Fibroblast of the aortic adventitia (primary cell): ENCODE results near the gene C16orf96. TPM values are rescaled to one million over a fixed set of nuclear protein-coding genes. Genes with fewer than 3 reads are reported as not detected.

Experiments
- DNase-seq: peaks from one replicate; pipeline ENCODE4 v3.0.0-alpha.2; 2010; ENCODE audit warnings: low read depth
- H3K4me3 ChIP-seq: 2 replicates; pipeline ENCODE4 v1.5.1; 2011; ENCODE audit warnings: low read depth, mild to moderate bottlenecking, control low read depth, low read length, moderate library complexity
- CTCF ChIP-seq: IDR thresholded peaks from 2 replicates; pipeline ENCODE4 v1.5.1; 2011; ENCODE audit warnings: mild to moderate bottlenecking, low read length, control low read depth, inconsistent platforms; ENCODE audit not compliant: insufficient read depth
- total RNA-seq: library from RNA; depleted of rRNA; stranded (reverse); fragments of >200 nt; gene quantifications from 2 replicates; pipeline ENCODE4 v1.2.3, GENCODE V29; 2012; ENCODE audit warnings: low replicate concordance

C16orf96 gene
- total RNA-seq, 1 donor, result under 0.01 TPM

- no peak for DNase-seq
- no peak overlapping the region for H3K4me3 ChIP-seq
- no peak for TF ChIP-seq CTCF
These were observed 32.8 kb downstream of the C16orf96 start for GRCh38 chr16:4588961-4589360.

GRCh38 chr16:4591191-4591590 lies 35.1 kb downstream of the C16orf96 start:
- no peak overlapping the region for H3K4me3 ChIP-seq
- no peak for TF ChIP-seq CTCF
- no peak for DNase-seq

GRCh38 chr16:4591706-4592470 lies 35.7 kb downstream of the C16orf96 start:
- no peak for TF ChIP-seq CTCF
- no peak for DNase-seq
- no peak overlapping the region for H3K4me3 ChIP-seq

- no peak overlapping the region for H3K4me3 ChIP-seq
- DNase-seq, result no peak
- no peak for TF ChIP-seq CTCF
These were observed 36.9 kb downstream of the C16orf96 start for GRCh38 chr16:4593086-4593485.

GRCh38 chr16:4594433-4595410 lies 38.6 kb downstream of the C16orf96 start:
- no peak for TF ChIP-seq CTCF
- no peak for DNase-seq
- H3K4me3 ChIP-seq, result no peak overlapping the region

- no peak for DNase-seq
- no peak for TF ChIP-seq CTCF
- H3K4me3 ChIP-seq, result no peak overlapping the region
These were observed 41.0 kb downstream of the C16orf96 start for GRCh38 chr16:4597174-4597573.
